ENCODE measurements around the gene PRSS57.

- TF ChIP-seq CTCF (IDR thresholded peaks at IDR 0.05; ENCODE audit: low read length) (no peak), EZH2 (optimal IDR thresholded peaks at IDR 0.05; ENCODE audit: low read depth, low read length) (no peak), EZH2phosphoT487 (IDR thresholded peaks at IDR 0.05; ENCODE audit: low read length) (no peak)
Observed at GRCh38 chr19:715347-715746, 20.1 kb upstream of the PRSS57 start.
